SH-SY5Y (cell line): ENCODE measurements around the gene NINL.

ENCODE experiments used
- GATA2 ChIP-seq: IDR thresholded peaks from 2 replicates; pipeline ENCODE4 v1.6.1; 2011; ENCODE audit warnings: mild to moderate bottlenecking, low read depth, low read length
- GATA3 ChIP-seq: IDR thresholded peaks from 2 replicates; pipeline ENCODE4 v1.6.1; 2011; ENCODE audit warnings: low read depth, mild to moderate bottlenecking, low read length, moderate library complexity

DNA sequence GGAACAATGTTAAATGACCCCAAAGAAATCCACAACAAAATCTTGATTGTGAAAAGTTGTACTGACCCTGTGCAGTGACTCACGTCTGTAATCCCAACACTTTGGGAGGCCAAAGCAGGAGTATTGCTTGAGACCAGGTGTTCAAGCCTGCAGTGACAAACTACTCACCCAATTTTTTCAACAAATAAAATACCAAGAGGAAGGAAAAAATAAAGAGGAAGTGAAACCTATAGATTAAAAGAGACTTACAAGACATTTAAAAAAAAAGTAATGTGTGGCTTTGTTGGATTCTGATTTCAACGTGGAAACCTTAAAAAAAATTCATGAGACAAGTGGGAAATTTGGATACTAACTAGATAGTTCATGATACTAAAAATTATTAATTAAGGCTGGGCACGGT is 146.0 kb downstream of the NINL start:
- no peak for TF ChIP-seq GATA2
- TF ChIP-seq GATA3, result no peak
